B cell (primary cell): ENCODE data around the gene DRAP1. TPM values are rescaled to one million over a fixed set of nuclear protein-coding genes. Genes with fewer than 3 reads are reported as not detected.

Experiments used
- ATAC-seq: fragments of 200-7000 bp; cut with Tn5 transposase; one replicate; pipeline ENCODE4 v1.10.0; 2021; ENCODE audit warnings: low read depth, mild to moderate bottlenecking, moderate number of reproducible peaks, moderate library complexity
- CTCF ChIA-PET: fragments of 350-600 bp; sonication (Branson Sonifier 250); formaldehyde crosslinking; loops from one replicate; lab custom pipeline; 2021; ENCODE audit warnings: antibody characterized with exemption, inconsistent platforms; lab: Charles Lee
- POLR2A ChIA-PET: fragments of 350-600 bp; sonication (Branson Sonifier 250); formaldehyde crosslinking; loops from one replicate; lab custom pipeline; 2021; ENCODE audit warnings: antibody characterized with exemption; lab: Charles Lee
- DNase-seq: peaks from one replicate; pipeline ENCODE4 v3.0.0; 2013
- H2AFZ ChIP-seq: 2 replicates; pipeline ENCODE4 v1.6.1; 2012; ENCODE audit warnings: mild to moderate bottlenecking, low read depth, low read length; ENCODE audit not compliant: insufficient read depth, poor library complexity, severe bottlenecking
- H3K27ac ChIP-seq, 2 donors: 1 replicate in 1 of 2; 2 replicates in 1 of 2; pipeline ENCODE4 v1.5.1; 2012 to 2013; ENCODE audit warnings: low read length in 2 of 2, mild to moderate bottlenecking in 2 of 2, moderate library complexity in 1 of 2
- H3K27me3 ChIP-seq, 4 experiments: fragments of 200-600 bp in 1 of 4; sonication (generic) in 1 of 4; replicated peaks in 1 of 4; 1 replicate in 2 of 4; 2 replicates in 2 of 4; pipeline versions ENCODE4 v1.6.1 to v1.7.0; 2013 to 2016; ENCODE audit warnings: low read length in 3 of 4, mild to moderate bottlenecking in 2 of 4, mixed read lengths in 1 of 4, moderate library complexity in 1 of 4; ENCODE audit not compliant: insufficient read depth in 4 of 4, control insufficient read depth in 3 of 4; ENCODE audit errors: control extremely low read depth in 1 of 4
- H3K36me3 ChIP-seq, 2 experiments: replicated peaks in 1 of 2; 1 replicate in 1 of 2; 2 replicates in 1 of 2; pipeline versions ENCODE4 v1.6.1 to v1.7.1; 2013; ENCODE audit warnings: low read length in 1 of 2; ENCODE audit not compliant: insufficient read depth in 2 of 2, control insufficient read depth in 1 of 2; ENCODE audit errors: control extremely low read depth in 1 of 2, extremely low read depth in 1 of 2
- H3K4me1 ChIP-seq, 2 donors: fragments of 200-600 bp in 1 of 2; sonication (generic) in 1 of 2; 1 replicate in 1 of 2; 2 replicates in 1 of 2; pipeline versions ENCODE4 v1.5.1 to v1.6.1; 2013 to 2017; ENCODE audit warnings: low read length in 2 of 2; ENCODE audit not compliant: control insufficient read depth in 2 of 2, insufficient read depth in 2 of 2
- H3K4me2 ChIP-seq: replicated peaks from 2 replicates; pipeline ENCODE3; 2012; ENCODE audit warnings: mild to moderate bottlenecking, low read depth, low read length; ENCODE audit not compliant: poor library complexity, severe bottlenecking
- H3K4me3 ChIP-seq, 5 experiments: fragments of 200-600 bp in 1 of 5; sonication (generic) in 1 of 5; 1 replicate in 3 of 5; 2 replicates in 2 of 5; pipeline versions ENCODE4 v1.5.1 to v1.7.0; 2011 to 2016; ENCODE audit warnings: low read length in 4 of 5, mild to moderate bottlenecking in 4 of 5, low read depth in 2 of 5, control low read depth in 1 of 5, moderate library complexity in 1 of 5; ENCODE audit not compliant: insufficient read depth in 1 of 5; ENCODE audit errors: control extremely low read depth in 1 of 5, extremely low read depth in 1 of 5
- H3K79me2 ChIP-seq: fragments of 200-600 bp; sonication (generic); one replicate; pipeline ENCODE4 v1.6.0; 2016; ENCODE audit warnings: low read length; ENCODE audit not compliant: control insufficient read depth, insufficient read depth
- H3K9ac ChIP-seq: fragments of 200-600 bp; sonication (generic); 2 replicates; pipeline ENCODE4 v1.6.1; 2017; ENCODE audit warnings: mild to moderate bottlenecking, low read length, moderate library complexity
- H3K9me3 ChIP-seq, 3 donors: one replicate each; pipeline versions ENCODE4 v1.6.1 to v1.7.1; 2013; ENCODE audit warnings: low read length in 2 of 3; ENCODE audit not compliant: control insufficient read depth in 2 of 3, insufficient read depth in 1 of 3; ENCODE audit errors: control extremely low read depth in 1 of 3
- H4K20me1 ChIP-seq: 2 replicates; pipeline ENCODE4 v1.6.0; 2012; ENCODE audit warnings: mild to moderate bottlenecking, low read length; ENCODE audit not compliant: insufficient read depth, control insufficient read depth, poor library complexity, severe bottlenecking
- H3K27ac Mint-ChIP-seq: one replicate; pipeline ENCODE4 v1.8.0; 2021; ENCODE audit warnings: mixed read lengths
- H3K27me3 Mint-ChIP-seq: one replicate; pipeline ENCODE4 v1.8.0; 2021; ENCODE audit warnings: mixed read lengths
- H3K4me1 Mint-ChIP-seq: one replicate; pipeline ENCODE4 v1.8.0; 2021; ENCODE audit warnings: mixed read lengths
- H3K4me3 Mint-ChIP-seq: one replicate; pipeline ENCODE4 v1.8.0; 2021; ENCODE audit warnings: mixed read lengths
- H3K9me3 Mint-ChIP-seq: one replicate; pipeline ENCODE4 v1.8.0; 2022; ENCODE audit warnings: mixed read lengths; ENCODE audit not compliant: insufficient read depth
- EZH2 ChIP-seq: IDR thresholded peaks from 2 replicates; pipeline ENCODE4 v1.6.1; 2012; ENCODE audit warnings: borderline replicate concordance, low read depth, mild to moderate bottlenecking, moderate library complexity, low read length; ENCODE audit not compliant: insufficient read depth, poor library complexity, severe bottlenecking
- WGBS: methylation state at CpG from one replicate; pipeline ENCODE4 v1.1.5; 2013; ENCODE audit warnings: missing lambda C conversion rate; ENCODE audit not compliant: insufficient coverage; 5-methylcytosine and 5-hydroxymethylcytosine counted together
- intact Hi-C: fragments of 100-400 bp; cut with micrococcal nuclease; formaldehyde crosslinking; loops from one replicate; pipeline ENCODE4 v1.10.0; 2022
- polyA plus RNA-seq: library from polyadenylated mRNA; depleted of rRNA; stranded (reverse); fragments of >200 nt; gene quantifications from 2 replicates; pipeline ENCODE4 v1.2.3, GENCODE V29; 2012
- total RNA-seq, 2 donors: library from RNA; stranded (reverse); fragments of 120-200 nt in 1 of 2; gene quantifications; 1 replicate in 1 of 2; 2 replicates in 1 of 2; pipeline versions ENCODE4 v1.2.3 to v1.2.4, GENCODE V29; 2013 to 2022
- TF ChIP-seq, protein P1 (sequence below): fragments of 200-600 bp; IDR thresholded peaks from one replicate; pipeline ENCODE4 v1.8.0; 2022; ENCODE audit warnings: antibody characterized with exemption, mild to moderate bottlenecking

The DRAP1 gene
- total and polyA plus RNA-seq, 2 donors (not counting 1 experiment from before 2014, with no cell fraction given) = 71.7 to 83.9 TPM

DNA sequence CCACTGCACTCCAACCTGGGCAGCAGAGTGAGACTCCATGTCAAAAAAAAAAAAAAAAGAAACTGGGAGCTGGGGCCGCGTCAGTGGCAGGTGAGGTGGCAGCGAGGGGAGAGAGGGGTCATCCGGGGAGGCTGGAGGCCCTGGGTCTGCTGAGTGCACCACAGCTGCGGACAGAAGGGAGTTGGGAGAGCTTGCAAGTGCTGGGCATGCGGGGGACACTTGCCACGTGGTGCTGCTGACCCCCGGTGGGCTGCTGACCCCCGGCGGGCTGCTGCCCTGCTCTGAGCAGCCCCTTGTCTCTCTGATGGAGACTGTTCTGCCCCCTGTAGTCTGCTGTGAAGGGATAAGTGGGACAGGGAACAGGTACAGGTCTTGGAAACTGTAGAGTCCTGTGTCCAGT is 2.6 kb downstream of the DRAP1 start:
- 99% methylated on average over 10 of the region's 10 CpGs for WGBS
- DNase-seq = no peak
- Histone ChIP-seq H3K36me3 (peaks cover 6 to 20% of the 10 kb centered on the region in 2 experiments), H3K9ac (no peak overlapping the region), H2AFZ (no peak overlapping the region), H3K9me3 (no peaks in the 10 kb centered on the region), H3K4me3 (no peak overlapping the region), H3K27ac (no peak overlapping the region), H3K79me2 (peaks cover 35% of the 10 kb centered on the region), H3K4me1 (peaks cover 19 to 28% of the 10 kb centered on the region in 2 donors), H4K20me1 (peaks cover 4% of the 10 kb centered on the region), H3K4me2 (no peak overlapping the region), H3K27me3 (no peaks in the 10 kb centered on the region)
- Mint-ChIP-seq H3K27me3 (no peaks in the 10 kb centered on the region), H3K4me1 (peaks cover 24% of the 10 kb centered on the region), H3K4me3 (peak overlapping the region; percentile 17), H3K9me3 (no peaks in the 10 kb centered on the region), H3K27ac (no peak overlapping the region)
- POLR2A ChIA-PET = interaction anchor here (0.5 to 0.9 kb wide), 3 partner anchors 34 to 201 kb away, joined by 4 to 10 read pairs (median 7); partner anchors contain the start of gene FIBP
- CTCF ChIA-PET = interaction anchor here (2.1 to 3.0 kb wide), 3 partner anchors 10 to 37 kb away, joined by 4 to 10 read pairs (median 8); partner anchors contain the start of gene FIBP
- intact Hi-C loops = no loop called here
- TF ChIP-seq EZH2 = no peak
- TF ChIP-seq, protein P1, sequence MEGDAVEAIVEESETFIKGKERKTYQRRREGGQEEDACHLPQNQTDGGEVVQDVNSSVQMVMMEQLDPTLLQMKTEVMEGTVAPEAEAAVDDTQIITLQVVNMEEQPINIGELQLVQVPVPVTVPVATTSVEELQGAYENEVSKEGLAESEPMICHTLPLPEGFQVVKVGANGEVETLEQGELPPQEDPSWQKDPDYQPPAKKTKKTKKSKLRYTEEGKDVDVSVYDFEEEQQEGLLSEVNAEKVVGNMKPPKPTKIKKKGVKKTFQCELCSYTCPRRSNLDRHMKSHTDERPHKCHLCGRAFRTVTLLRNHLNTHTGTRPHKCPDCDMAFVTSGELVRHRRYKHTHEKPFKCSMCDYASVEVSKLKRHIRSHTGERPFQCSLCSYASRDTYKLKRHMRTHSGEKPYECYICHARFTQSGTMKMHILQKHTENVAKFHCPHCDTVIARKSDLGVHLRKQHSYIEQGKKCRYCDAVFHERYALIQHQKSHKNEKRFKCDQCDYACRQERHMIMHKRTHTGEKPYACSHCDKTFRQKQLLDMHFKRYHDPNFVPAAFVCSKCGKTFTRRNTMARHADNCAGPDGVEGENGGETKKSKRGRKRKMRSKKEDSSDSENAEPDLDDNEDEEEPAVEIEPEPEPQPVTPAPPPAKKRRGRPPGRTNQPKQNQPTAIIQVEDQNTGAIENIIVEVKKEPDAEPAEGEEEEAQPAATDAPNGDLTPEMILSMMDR = no peak
- no peak for ATAC-seq

DNA sequence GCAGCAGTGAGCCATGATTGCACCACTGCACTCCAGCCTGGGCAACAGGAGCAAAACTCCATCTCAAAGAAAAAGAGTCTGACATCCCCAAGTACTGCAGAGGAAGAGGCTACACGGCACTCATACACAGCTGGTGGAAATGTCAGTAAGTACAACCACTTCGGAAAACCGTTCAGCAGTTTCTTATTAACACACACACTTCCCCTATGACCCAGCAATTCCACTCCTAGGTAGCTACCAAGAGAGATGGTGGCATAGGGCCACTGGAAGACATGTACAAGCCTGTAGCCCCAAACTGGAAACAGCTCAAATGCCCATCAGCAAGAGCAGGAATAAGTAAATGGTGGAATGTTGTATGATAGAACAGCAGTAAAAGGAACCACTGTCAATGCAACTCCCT is 3.3 kb downstream of the DRAP1 start:
- POLR2A ChIA-PET = interaction anchor here (0.5 to 0.6 kb wide), 3 partner anchors 45 to 260 kb away, joined by 3 to 7 read pairs (median 4); partner anchors contain the start of gene RELA
- Histone ChIP-seq H3K9ac (no peak overlapping the region), H3K4me3 (no peak overlapping the region), H3K4me2 (no peak overlapping the region), H4K20me1 (peaks cover 4% of the 10 kb centered on the region), H3K4me1 (peaks cover 21 to 27% of the 10 kb centered on the region in 2 donors), H3K36me3 (peaks cover 6 to 20% of the 10 kb centered on the region in 2 experiments), H3K27ac (no peak overlapping the region), H3K9me3 (no peaks in the 10 kb centered on the region), H3K27me3 (no peaks in the 10 kb centered on the region), H2AFZ (no peak overlapping the region), H3K79me2 (peaks cover 28% of the 10 kb centered on the region)
- H3K4me1 Mint-ChIP-seq = peaks cover 25% of the 10 kb centered on the region
- no peaks in the 10 kb centered on the region for H3K9me3 Mint-ChIP-seq
- no peaks in the 10 kb centered on the region for H3K27me3 Mint-ChIP-seq
- no peak overlapping the region for H3K27ac Mint-ChIP-seq
- intact Hi-C loops = no loop called here
- WGBS = no CpG with 5 or more reads among the region's 3 CpGs
- ATAC-seq = no peak
- no peak overlapping the region for H3K4me3 Mint-ChIP-seq
- DNase-seq = no peak
- TF ChIP-seq EZH2 = no peak
- TF ChIP-seq, protein P1 = no peak
- CTCF ChIA-PET = interaction anchor here (2.1 to 3.0 kb wide), 3 partner anchors 9 to 38 kb away, joined by 4 to 10 read pairs (median 8); partner anchors contain the start of gene FIBP
